Chondrocyte (in vitro differentiated cells): ENCODE results near the gene PHF19. TPM values are rescaled to one million over a fixed set of nuclear protein-coding genes. Genes with fewer than 3 reads are reported as not detected.

ENCODE experiments used
- DNase-seq: peaks from one replicate; pipeline ENCODE4 v3.0.0; 2021; ENCODE audit warnings: mixed read lengths, low spot score
- H3K27ac Mint-ChIP-seq: one replicate; pipeline ENCODE4 v1.8.0; 2021; ENCODE audit warnings: mild to moderate bottlenecking, moderate library complexity, mixed read lengths; ENCODE audit not compliant: unreplicated experiment
- H3K27me3 Mint-ChIP-seq: 2 replicates; pipeline ENCODE4 v1.8.0; 2021; ENCODE audit warnings: low read depth, mixed read lengths
- H3K36me3 Mint-ChIP-seq: 2 replicates; pipeline ENCODE4 v1.8.0; 2021; ENCODE audit warnings: low read depth, mixed read lengths
- H3K4me1 Mint-ChIP-seq: 2 replicates; pipeline ENCODE4 v1.8.0; 2021; ENCODE audit warnings: low read depth, mild to moderate bottlenecking, mixed read lengths
- H3K4me3 Mint-ChIP-seq: one replicate; pipeline ENCODE4 v1.8.0; 2021; ENCODE audit warnings: mild to moderate bottlenecking, moderate library complexity, mixed read lengths; ENCODE audit not compliant: unreplicated experiment
- H3K9me3 Mint-ChIP-seq: 2 replicates; pipeline ENCODE4 v1.8.0; 2021; ENCODE audit warnings: low read depth, mixed read lengths
- total RNA-seq: library from RNA; stranded (reverse); gene quantifications from 3 replicates; pipeline ENCODE4 v1.2.1, GENCODE V29; 2021
- TF ChIP-seq, protein P1 (sequence below): fragments of 200-600 bp; sonication (generic); IDR thresholded peaks from 2 replicates; pipeline ENCODE4 v1.5.0; 2021; ENCODE audit warnings: antibody characterized with exemption, mild to moderate bottlenecking, moderate library complexity

Gene PHF19
- total RNA-seq, 1 donor from 2014 or later: 77.8 TPM

DNA sequence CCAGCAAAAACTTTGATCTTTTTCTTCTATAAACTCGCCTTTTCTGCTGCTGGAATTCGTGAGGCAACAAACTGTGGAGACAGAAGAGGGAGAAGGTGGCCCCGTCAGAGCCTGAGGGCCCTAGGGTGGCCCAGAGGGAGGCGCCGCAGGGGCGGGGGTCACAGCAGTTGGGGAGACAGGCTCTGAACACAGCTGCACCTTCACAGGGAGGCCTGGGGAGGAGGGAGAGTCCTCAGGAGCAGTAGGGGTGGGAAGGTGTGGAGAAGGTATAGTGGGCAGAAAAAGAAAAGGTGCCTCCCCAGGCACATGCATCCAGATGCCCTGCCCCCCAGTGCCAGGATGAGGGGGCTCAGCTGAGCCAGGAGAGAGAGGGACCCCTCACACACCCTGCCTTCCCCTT, 15.1 kb downstream of the PHF19 start:
- Mint-ChIP-seq H3K27me3 (no peaks in the 10 kb centered on the region), H3K27ac (no peak overlapping the region), H3K36me3 (peaks cover 58% of the 10 kb centered on the region), H3K9me3 (no peaks in the 10 kb centered on the region), H3K4me1 (no peaks in the 10 kb centered on the region), H3K4me3 (no peak overlapping the region)
- no peak for DNase-seq
- TF ChIP-seq, protein P1, sequence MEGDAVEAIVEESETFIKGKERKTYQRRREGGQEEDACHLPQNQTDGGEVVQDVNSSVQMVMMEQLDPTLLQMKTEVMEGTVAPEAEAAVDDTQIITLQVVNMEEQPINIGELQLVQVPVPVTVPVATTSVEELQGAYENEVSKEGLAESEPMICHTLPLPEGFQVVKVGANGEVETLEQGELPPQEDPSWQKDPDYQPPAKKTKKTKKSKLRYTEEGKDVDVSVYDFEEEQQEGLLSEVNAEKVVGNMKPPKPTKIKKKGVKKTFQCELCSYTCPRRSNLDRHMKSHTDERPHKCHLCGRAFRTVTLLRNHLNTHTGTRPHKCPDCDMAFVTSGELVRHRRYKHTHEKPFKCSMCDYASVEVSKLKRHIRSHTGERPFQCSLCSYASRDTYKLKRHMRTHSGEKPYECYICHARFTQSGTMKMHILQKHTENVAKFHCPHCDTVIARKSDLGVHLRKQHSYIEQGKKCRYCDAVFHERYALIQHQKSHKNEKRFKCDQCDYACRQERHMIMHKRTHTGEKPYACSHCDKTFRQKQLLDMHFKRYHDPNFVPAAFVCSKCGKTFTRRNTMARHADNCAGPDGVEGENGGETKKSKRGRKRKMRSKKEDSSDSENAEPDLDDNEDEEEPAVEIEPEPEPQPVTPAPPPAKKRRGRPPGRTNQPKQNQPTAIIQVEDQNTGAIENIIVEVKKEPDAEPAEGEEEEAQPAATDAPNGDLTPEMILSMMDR: no peak

DNA sequence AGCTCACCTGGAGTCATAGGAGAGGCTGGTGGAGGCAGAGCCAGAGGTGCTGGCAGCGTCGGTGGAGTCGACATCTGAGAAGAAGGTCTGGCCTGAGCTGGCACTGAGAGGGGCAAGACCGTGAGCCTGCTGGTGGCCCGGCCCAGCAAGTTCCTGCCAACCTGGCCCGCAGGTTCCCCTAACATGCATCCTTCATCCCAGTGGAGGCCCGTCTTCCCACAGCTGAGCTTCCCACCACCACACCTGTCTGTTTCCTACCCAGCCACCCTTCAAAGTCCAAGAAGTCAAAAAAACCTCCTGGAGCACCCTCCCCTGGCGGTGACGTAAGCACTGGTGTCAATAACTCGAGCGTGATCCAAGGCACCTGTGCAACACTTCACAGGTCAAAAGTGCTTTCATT, 16.9 kb downstream of the PHF19 start:
- H3K4me1 Mint-ChIP-seq: no peaks in the 10 kb centered on the region
- no peaks in the 10 kb centered on the region for H3K27me3 Mint-ChIP-seq
- H3K27ac Mint-ChIP-seq: no peak overlapping the region
- H3K4me3 Mint-ChIP-seq: no peak overlapping the region
- TF ChIP-seq, protein P1: no peak
- DNase-seq: no peak
- no peaks in the 10 kb centered on the region for H3K9me3 Mint-ChIP-seq
- H3K36me3 Mint-ChIP-seq: peaks cover 49% of the 10 kb centered on the region

DNA sequence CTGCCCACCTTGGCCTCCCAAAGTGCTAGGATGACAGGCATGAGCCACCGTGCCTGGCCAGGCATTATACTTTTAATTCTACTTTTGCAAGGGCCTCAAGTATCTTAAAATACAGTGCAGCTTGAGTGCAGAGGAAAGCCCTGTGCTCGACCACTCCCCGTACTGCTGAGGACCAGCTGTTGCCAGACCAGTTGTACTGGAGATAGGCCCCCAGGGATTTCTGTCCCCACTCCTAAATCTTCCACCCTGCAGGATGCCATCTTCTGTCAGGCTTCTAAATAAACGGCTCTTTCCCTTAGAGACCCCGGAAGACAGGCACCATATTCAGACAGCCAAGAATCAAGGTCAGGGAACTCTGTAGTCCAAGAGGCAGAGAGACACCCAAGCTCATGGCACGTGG, 17.6 kb downstream of the PHF19 start:
- Mint-ChIP-seq H3K27ac (no peak overlapping the region), H3K4me1 (no peaks in the 10 kb centered on the region), H3K36me3 (peaks cover 49% of the 10 kb centered on the region), H3K27me3 (no peaks in the 10 kb centered on the region), H3K4me3 (no peak overlapping the region), H3K9me3 (no peaks in the 10 kb centered on the region)
- DNase-seq: no peak
- TF ChIP-seq, protein P1: no peak

DNA sequence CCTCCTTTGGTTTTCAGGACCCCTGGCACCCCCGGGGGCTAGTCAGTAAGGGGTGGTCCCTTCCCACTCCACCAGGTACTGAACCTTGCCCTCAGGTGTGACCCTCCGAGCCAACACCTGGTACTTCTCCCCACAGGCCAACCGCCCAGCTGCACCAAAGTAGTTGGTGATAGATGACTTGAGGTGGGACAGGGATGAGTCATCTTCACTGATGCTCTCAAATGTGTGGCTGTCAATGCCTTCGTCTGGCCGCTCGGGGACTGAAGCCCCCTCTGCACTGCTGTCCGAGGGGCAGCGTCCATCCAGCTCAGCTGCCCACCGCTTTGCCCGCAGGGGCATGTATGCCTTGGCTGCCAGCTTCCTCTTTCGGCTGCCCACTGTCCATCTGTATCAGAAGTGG, 19.1 kb downstream of the PHF19 start:
- no peak overlapping the region for H3K4me3 Mint-ChIP-seq
- TF ChIP-seq, protein P1: no peak
- no peaks in the 10 kb centered on the region for H3K27me3 Mint-ChIP-seq
- no peaks in the 10 kb centered on the region for H3K9me3 Mint-ChIP-seq
- no peak overlapping the region for H3K27ac Mint-ChIP-seq
- peaks cover 40% of the 10 kb centered on the region for H3K36me3 Mint-ChIP-seq
- no peak for DNase-seq
- peaks cover 5% of the 10 kb centered on the region for H3K4me1 Mint-ChIP-seq

DNA sequence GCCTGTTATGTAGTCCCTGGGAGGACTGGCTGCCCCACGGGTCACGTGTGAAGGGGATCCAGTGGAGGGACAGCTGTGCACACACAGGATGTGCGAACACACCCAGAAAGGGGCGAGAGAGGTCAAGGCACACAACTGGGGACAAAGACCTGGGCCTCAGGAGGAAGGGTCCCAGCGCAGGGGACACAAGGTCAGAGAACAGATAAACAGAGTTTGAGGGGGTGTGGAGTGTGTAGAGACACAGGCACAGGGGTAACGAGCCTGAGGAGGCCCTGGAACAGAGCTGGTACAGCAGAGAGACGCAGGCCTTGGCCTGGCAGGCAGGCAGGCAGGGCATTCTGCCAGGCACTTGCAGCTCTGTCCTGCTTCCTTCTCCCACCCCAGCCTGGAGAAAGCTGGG, 19.5 kb downstream of the PHF19 start:
- no peak for DNase-seq
- TF ChIP-seq, protein P1: no peak
- Mint-ChIP-seq H3K27me3 (no peaks in the 10 kb centered on the region), H3K4me1 (peaks cover 9% of the 10 kb centered on the region), H3K9me3 (no peaks in the 10 kb centered on the region), H3K36me3 (peaks cover 36% of the 10 kb centered on the region), H3K4me3 (no peak overlapping the region), H3K27ac (no peak overlapping the region)
